ENCODE results near the gene SRGAP1. TPM values are rescaled to one million over a fixed set of nuclear protein-coding genes. Genes with fewer than 3 reads are reported as not detected.

Gene SRGAP1
- total and polyA plus RNA-seq, 2 of the 4 experiments (the other 2 are of a cell fraction) = 10.0 to 10.2 TPM

DNA sequence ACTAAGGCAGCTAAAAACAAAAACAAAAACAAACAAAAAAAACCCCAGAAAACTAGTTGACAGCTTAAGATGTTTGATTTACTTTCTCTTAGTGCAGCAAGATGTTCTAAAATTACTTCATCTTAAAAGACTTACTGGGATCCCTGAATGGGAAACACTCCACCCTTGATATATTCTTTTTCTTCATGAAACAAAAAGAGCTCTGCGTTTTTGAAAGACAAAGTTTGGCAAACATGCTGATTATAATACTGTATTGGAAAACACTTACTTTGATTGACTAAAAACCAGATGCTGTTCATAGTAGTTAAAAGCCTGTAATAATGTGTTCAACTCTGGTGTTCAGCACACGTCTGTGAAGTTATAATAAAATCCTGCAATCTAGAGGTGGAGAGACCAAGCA lies 136.8 kb downstream of the SRGAP1 start:
- no peak for DNase-seq
- H3K14ac ChIP-seq (replicated peaks; ENCODE audit: low read depth, low read length) = 0 out of 2 replicates have a peak overlapping the region, but pooled peaks have one; percentile 81
- H3K56ac ChIP-seq (ENCODE audit: extremely low read depth, insufficient read depth, low read length) = no peak overlapping the region
- no peak overlapping the region for H3K4me2 ChIP-seq (ENCODE audit: low read depth, low read length)
- ChIA-PET CTCF (no interaction called here), POLR2A (ENCODE audit: unreplicated experiment) (no interaction called here)
- WGBS, 2 experiments (ENCODE audit: extremely low coverage in 2 of 2, insufficient read length in 1 of 2) = no CpG with 5 or more reads among the region's 2 CpGs
- no peak overlapping the region for H2BK120ac ChIP-seq (ENCODE audit: low read depth, low read length)
- in situ Hi-C loops (cut with MboI; ENCODE audit: low sequenced_read_pairs) (no loop called here), intact Hi-C loops (cut with micrococcal nuclease) (no loop called here), dilution Hi-C loops (cut with HindIII; ENCODE audit: low sequenced_read_pairs, unreplicated experiment) (no loop called here)
- no TSS peak for BruUV-seq (replicated peaks)
- H3K9ac ChIP-seq (ENCODE audit: low read depth, low read length) = no peak overlapping the region
- ATAC-seq (ENCODE audit: low read depth) = no peak
- H3K27me3 ChIP-seq (ENCODE audit: control insufficient read depth, insufficient read depth, low read length) = no peaks in the 10 kb centered on the region
- no peak overlapping the region; the same call in 1 of the 2 replicates for H2BK20ac ChIP-seq (ENCODE audit: low read depth, low read length)
- no peak overlapping the region for H3K27ac ChIP-seq (ENCODE audit: insufficient read depth, low read length)
- H4K5ac ChIP-seq (ENCODE audit: low read depth, low read length) = no peak overlapping the region
- TF ChIP-seq SMC3 (IDR thresholded peaks at IDR 0.05; ENCODE audit: low read depth, low read length) (no peak), RAD21 (IDR thresholded peaks at IDR 0.05; ENCODE audit: low read length) (no peak), MXI1 (IDR thresholded peaks at IDR 0.05; ENCODE audit: borderline replicate concordance, low read depth, low read length) (no peak), NFE2L2 (IDR thresholded peaks at IDR 0.05; ENCODE audit: low read depth, low read length) (no peak), CHD1 (IDR thresholded peaks at IDR 0.05; ENCODE audit: low read depth, low read length) (no peak), ELK1 (IDR thresholded peaks at IDR 0.05; ENCODE audit: borderline replicate concordance, low read depth, low read length) (no peak), FOS (IDR thresholded peaks at IDR 0.05; ENCODE audit: low read depth, low read length) (no peak), MAZ (IDR thresholded peaks at IDR 0.05; ENCODE audit: borderline replicate concordance, low read depth, low read length) (no peak), MAFK (IDR thresholded peaks at IDR 0.05; ENCODE audit: low read depth, low read length) (no peak), RFX5 (IDR thresholded peaks at IDR 0.05; ENCODE audit: low read depth, low read length) (no peak), CEBPB (IDR thresholded peaks at IDR 0.05; ENCODE audit: low read depth, low read length) (no peak), RCOR1 (IDR thresholded peaks at IDR 0.05; ENCODE audit: insufficient replicate concordance, low read length) (no peak), POLR2A (IDR thresholded peaks at IDR 0.05; ENCODE audit: low read depth, low read length) (no peak), BHLHE40 (IDR thresholded peaks at IDR 0.05; ENCODE audit: low read depth, low read length) (no peak), CTCF (conservative IDR thresholded peaks at IDR 0.05; ENCODE audit: low read depth, low read length) (no peak)
- TF ChIP-seq, protein P1, sequence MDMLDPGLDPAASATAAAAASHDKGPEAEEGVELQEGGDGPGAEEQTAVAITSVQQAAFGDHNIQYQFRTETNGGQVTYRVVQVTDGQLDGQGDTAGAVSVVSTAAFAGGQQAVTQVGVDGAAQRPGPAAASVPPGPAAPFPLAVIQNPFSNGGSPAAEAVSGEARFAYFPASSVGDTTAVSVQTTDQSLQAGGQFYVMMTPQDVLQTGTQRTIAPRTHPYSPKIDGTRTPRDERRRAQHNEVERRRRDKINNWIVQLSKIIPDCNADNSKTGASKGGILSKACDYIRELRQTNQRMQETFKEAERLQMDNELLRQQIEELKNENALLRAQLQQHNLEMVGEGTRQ (IDR thresholded peaks at IDR 0.05; ENCODE audit: low read depth, low read length) = no peak
- peaks cover 8% of the 10 kb centered on the region; the same call in 1 of the 2 replicates for H4K20me1 ChIP-seq (ENCODE audit: insufficient read depth, low read length)
- H2AFZ ChIP-seq (replicated peaks; ENCODE audit: low read length, poor library complexity) = no peak overlapping the region
- H3K4me3 ChIP-seq (ENCODE audit: insufficient read depth, low read depth, low read length) = no peak overlapping the region
- H2AK9ac ChIP-seq (replicated peaks; ENCODE audit: low read depth, low read length, poor library complexity) = no peak overlapping the region
- peak overlapping the region; percentile 53; the same call in 1 of the 2 replicates for H3K4ac ChIP-seq (ENCODE audit: low read depth, low read length)
- H2AK5ac ChIP-seq (ENCODE audit: low read depth, low read length) = no peak overlapping the region
- peaks cover 27 to 73% of the 10 kb centered on the region in 2 experiments for H3K79me1 ChIP-seq (ENCODE audit: low read depth in 1 of 2, low read length in 2 of 2)
- peak overlapping the region; percentile 46; the same call in 1 of the 2 replicates for H3K23ac ChIP-seq (ENCODE audit: low read depth, low read length)
- H2BK15ac ChIP-seq (ENCODE audit: low read depth, low read length) = no peak overlapping the region
- peaks cover 19% of the 10 kb centered on the region for H3K9me1 ChIP-seq (ENCODE audit: insufficient read depth, low read length)
- H2BK5ac ChIP-seq (ENCODE audit: low read depth, low read length, poor library complexity, severe bottlenecking) = no peak overlapping the region
- no peak overlapping the region for H4K8ac ChIP-seq (ENCODE audit: low read depth in 2 of 2, low read length in 2 of 2)
- peaks cover 10% of the 10 kb centered on the region for H3K4me1 ChIP-seq (ENCODE audit: control insufficient read depth, insufficient read depth, low read length)
- no peaks in the 10 kb centered on the region for H3K9me3 ChIP-seq (ENCODE audit: control insufficient read depth, insufficient read depth, low read length)
- no peak overlapping the region for H4K91ac ChIP-seq (ENCODE audit: insufficient read depth, low read depth, low read length)
- H3K18ac ChIP-seq (ENCODE audit: low read depth, low read length) = peak overlapping the region; percentile 41; the same call in 1 of the 2 replicates
- peaks cover 12% of the 10 kb centered on the region for H3K36me3 ChIP-seq (ENCODE audit: control insufficient read depth, insufficient read depth, low read length)
